T-helper 1 cell (primary cell): ENCODE results near the gene ZNF710.

Experiments used
- DNase-seq, 5 donors: peaks; one replicate each; pipeline ENCODE4 v3.0.0-alpha.2; 2012 to 2020

Gene ZNF710

DNA sequence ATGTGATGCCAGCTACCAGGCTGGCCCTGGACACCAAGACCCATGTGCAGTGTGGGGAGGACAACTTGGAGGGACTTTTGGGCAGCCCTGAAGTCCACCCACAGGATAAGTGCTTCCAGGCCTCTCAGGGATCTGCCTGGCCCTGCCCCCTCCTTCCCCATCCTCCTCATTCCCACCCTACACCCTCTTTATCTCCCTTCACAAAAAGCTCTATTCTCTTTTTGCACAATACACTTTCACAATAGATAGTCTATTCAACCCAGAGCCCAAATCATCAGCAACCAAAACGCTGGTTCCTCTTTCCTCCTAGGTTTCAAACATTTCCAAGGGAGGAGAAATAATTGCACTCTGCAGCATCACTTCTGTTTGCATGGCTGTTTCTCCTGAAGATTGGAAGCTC lies 7.8 kb upstream of the ZNF710 start:
- DNase-seq: no peak

DNA sequence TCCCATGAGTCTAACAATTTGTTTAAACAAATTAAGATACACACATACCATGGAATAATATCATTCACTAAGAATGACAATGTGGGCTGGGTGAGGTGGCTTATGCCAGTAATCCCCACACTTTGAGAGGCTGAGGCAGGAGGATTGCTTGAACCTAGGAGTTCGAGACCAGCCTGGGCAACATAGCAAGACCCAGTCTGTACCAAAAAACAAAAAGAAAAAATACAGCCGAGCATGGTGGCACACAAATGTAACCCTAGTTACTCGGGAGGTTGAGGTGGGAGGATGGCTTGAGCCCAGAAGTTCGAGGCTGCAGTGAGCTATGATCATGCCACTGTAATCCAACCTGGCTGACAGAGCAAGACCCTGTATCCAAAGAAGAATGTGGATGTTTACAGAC lies 4.0 kb upstream of the ZNF710 start:
- no peak for DNase-seq

DNA sequence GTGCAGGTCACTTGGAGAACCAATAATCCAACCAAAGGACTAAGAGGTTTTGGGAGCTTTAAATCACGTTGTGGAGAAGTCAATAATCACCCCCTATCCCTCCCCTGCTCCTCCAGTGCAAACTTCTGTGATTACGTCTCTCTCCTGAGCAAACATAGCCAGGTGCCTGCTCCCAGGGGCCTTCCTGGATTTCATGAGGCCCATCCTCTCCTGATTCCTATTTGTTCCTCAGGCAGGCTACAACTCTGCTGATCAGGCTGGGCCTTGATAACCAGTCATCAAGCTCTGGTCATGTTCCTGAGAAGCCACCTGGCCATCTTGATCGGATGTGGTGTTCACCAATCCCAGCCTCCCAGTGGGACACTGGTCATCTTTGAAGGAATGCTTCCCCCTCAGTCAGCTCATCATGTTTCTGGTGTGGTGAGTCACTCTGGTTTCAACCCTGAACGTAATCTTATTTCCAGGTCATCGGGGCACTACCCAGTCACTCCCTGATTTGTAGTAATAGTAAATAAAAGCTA lies 2.9 kb upstream of the ZNF710 start:
- no peak for DNase-seq

DNA sequence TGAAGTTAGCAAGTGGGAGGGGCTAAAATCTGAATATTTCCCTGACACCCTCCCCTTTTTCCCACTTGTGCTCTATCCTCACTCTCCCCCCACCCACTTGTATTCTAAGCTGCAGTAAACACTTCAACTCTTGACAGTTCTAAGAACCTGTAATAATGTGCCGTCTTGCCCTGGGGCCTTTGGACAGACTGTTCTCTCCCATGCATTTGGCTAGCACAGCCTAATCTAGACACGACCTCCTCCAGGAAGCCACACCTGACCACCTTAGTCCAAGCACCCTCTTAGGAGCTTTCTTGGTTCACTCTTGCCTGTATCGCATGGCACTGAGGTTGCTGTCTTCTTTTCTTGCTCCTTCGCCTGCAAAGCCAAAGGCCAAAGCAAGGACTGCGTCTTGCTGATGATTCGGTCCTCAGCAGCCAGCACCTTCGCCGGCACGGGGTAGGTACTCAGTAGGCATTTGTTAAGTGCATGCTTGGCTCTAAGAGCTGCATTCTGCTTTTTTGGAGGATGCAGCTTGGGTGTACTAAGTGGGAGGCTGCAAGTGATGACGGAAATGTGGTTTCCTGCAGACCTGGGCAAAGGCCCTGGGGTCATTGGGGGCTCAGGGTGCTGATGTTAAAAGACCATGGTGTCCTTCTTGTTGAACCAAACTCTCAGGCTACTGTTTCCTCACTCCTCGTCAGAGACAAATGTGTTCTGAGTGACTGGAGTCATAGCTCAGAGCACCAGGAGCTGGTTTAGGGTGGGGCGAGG lies 2.0 kb upstream of the ZNF710 start:
- no peak for DNase-seq

DNA sequence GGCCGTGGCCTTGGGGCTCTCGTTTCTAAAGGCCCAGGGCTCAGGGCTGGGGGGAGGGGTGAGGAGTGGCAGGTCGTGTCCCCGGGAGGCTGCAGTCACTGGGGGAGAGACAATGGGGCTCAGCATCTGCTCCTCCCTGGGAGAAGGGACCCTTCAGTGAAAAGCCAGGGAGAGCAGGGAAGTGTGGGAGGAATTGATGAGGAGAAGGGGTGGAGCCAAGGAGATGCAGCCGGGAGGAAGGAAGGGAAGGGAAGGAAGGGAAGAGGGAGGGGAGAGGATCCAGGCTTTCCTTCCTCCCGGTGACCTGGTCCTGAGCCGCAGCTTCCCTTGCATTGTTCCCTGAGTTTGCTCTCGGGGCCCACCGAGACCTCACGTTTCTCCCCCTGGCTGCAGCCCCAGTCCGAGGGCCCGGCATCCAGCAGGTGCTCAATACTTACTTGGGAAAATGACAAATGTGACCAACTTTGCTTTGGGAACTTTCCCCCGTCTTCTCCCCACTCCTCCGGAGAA lies 1.4 kb upstream of the ZNF710 start:
- no peak for DNase-seq

DNA sequence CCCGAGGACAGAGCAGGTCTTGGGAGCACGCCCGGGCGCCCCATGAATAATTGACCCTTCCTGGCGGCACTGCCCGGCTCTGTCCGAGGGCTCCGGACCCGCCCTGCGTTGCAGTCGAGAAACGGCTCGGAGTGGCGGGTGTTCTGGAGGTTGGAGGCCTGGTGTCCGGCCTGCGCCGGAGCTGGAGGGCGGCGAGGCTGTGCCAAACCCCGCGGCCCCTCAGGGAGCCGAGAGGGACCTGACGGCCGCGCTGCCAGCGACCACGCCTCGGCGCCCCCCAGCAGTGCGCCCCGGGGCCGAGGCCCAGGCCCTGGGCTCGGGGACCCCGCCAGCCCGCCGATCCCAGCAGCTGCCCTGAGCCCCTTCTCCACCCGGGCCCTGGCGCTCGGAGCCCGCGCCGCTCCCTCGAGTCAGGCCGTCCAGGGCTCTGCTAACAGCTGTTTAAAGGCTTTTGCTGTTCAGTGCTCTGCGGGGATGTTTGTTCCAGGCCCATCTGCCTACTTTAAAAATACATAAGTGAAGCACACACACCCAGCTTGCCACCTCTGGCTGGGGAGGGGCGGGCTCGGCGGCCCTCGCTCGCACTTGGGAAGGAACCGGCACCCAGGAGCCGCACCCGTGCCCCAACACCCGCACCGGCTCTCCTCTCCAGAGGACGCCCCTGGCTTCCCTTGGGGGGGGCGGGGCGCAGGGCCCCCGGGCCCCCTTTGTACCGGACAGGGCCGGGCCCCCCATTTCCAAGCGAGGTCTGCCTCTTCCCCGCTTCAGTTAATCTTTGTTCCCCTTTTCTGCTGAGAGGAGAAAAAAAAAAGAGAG lies 730 bp upstream of the ZNF710 start:
- DNase-seq: peak in 1 of 5 donors; percentile 11

DNA sequence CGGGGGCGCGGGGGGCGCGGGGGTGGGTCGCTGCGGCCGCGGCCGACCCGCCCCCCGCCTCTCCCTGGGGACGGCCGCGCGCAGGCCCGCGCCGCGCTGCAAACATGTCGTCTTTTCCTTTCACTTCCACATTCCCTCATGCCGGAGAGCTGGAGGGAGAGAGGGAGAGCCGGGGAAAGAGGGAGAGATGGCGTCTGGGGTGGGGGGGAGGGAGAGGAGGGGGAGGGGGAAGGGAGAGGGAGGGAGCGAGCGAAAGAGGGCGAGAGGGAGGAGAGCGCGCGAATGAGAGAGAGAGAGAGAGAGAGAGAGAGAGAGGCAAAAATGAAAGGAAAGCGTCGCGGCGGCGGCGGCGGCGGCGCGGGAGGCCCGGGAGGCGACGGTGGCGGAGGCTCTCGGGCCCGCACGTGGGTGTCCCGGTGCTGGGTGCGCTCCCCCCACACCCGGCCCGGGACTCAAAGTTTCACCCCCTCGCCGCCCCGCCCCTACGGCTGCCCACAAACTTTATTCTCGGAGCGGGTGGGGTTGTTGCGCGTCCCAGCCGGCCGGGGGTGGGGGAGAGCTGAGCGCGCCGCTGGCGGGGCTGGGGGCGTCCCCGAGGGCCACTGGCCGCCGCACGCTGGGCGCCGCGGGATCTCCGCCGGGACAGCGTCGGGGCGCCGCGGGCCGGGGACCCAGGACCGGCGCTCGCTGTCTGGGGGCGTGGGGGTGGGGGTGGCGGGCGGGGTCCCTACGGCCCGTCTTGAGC lies 731 bp downstream of the ZNF710 start:
- peak; percentile 45 to 70 (median 51) for DNase-seq

DNA sequence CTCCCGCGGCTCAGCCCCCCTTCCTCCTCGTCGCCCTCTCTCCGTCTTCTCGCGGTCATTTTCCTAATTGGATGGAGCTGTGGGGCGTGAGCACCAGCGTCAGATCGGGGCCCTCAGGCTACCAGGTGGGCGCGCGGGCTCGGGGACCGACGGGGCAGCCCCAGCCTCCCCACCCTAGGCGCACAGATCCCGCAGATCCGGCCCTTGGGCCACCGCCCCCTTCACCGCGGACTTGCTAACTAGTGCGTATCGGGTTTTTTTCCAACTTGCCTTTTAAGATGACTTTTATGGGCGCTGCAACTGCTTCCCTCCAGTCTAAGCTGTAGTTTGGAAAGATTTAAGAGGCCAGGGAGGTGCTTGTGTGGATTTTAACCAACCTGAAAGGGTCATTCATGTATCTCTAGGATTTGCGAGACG lies 1.3 kb downstream of the ZNF710 start:
- peak in 1 of 5 donors; percentile 16 for DNase-seq

DNA sequence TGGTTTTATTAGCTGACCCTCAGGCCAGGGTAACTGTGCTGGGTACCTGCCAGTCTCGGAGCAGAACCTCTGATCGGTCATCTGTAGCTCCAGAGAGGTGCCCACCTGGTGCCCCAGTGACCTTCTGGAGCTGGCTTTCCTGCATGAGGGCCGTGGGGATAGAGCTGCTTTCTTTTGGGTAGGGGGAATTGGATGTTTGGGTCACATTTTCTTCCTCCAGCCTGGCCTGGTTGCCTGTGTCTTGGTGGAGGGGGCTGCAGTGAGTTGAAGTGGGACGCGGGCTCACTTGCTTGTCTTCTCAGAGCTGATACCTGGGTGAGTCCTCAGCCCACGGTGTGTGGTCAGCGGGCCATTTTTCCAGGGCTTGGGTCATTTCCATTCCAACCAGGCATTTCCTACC lies 2.6 kb downstream of the ZNF710 start:
- no peak for DNase-seq

DNA sequence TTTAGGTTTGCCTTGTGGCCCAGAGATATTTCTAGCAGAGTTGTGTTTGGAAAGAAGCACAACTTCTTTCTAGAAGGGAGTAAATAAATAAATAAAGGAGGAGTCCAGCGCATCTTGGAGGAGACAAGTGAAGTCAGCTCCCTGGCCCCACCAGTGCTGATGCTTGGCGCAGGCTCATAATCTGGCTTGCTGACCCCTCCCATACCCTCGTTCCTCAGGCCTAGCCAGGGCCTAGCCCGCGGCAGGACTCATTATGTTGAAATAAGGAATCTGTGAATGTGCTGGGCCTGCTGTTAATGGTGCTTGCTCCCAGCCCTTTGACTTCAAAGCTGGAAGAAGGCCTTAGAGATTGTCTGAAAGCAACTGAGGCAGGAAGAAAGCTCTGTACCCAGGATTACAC lies 3.1 kb downstream of the ZNF710 start:
- no peak for DNase-seq

DNA sequence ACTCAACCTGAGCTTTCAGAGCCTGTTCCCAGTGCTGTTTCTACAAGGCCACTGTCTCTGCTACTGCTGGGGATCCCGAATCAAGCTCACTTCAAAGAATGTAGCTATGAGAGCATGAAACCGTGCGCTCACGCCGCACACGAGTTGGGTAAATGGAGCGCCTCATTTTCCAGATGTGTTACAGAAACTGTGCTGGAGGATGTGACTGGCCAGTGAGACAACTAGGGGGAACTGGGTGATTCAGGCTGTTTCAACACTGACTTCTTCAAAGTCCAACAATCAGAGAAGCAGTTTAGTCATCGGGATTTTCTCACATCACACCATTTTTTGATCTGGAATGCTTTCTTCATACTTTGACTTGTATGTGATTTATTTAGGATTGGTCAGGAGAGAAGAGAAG lies 3.5 kb downstream of the ZNF710 start:
- DNase-seq: no peak

DNA sequence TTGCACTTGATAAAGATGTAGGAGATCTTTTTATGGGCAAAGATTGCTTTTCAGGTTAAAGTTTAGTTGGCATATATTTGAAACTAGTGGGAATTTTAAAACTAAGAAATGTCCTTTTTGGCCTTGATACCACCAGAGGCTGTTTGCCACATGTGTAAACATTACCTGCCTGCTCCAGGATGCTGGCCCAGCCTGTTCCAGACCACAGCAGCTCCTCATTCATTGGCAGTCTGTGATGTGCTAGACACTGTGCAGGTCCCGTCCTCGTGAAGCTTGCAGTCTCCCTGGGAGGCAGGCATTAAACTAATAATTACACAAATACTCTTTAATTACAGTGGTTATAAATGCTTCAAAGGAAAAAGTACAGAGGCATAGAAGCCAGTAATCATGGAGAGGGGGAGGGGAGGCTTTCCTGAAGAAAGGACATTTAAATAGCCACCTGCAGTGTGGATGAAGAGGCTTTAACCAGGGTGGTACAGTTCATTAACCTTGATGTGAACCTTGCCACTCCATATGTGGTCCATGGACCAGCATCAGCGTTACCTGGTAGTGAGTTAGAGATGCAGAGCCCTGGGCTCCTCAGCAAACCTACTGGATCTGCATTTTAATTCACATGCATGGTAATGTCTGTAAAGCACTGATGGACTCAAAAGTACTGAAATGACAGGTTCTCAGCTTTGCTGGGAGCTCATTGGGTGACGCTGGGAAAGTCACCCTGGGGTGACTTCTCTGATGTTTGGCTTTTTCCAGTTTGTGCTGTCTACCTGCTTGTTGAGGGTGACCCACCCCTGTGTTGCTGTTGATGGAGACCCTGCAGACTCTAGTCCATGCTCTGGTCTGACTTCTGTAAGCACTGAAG lies 5.3 kb downstream of the ZNF710 start:
- peak in 1 of 5 donors; percentile 18 for DNase-seq

DNA sequence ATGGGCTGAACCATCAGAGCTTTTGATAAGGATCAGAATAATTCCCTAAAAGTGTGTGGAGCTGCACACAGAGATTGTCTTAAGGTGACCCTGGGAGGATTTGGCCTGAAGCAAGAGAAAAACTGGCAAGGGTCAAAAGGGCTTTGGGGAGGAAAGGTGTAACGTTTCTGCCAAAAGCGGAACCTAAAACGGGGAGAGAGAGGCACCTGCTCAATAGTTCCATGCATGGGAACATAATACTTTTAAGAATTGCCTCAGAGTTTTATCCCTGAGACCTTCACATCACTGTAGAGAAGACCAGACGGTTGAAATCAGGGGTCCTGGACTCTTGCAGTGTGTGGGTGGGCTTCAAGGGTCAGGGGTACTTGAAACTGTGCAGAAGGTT lies 5.9 kb downstream of the ZNF710 start:
- DNase-seq: no peak

DNA sequence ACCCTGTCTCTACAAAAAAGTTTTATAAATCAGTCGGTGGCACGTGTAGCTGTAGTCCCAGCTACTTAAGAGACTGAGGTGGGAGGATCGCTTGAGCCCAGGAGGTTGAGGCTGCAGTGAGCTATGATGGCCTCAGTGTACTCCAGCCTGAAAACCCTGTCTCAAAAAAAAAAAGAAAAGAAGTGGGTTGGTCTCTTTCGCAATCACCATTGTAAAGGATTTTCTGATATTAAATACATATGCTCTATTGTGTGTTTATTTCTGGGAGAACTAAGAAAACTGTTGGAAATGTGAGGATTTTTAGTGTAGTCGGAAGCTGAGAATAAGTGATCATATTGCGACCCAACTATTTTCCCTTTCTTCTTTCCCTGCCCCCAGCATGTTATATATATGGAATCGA lies 7.5 kb downstream of the ZNF710 start:
- no peak for DNase-seq

DNA sequence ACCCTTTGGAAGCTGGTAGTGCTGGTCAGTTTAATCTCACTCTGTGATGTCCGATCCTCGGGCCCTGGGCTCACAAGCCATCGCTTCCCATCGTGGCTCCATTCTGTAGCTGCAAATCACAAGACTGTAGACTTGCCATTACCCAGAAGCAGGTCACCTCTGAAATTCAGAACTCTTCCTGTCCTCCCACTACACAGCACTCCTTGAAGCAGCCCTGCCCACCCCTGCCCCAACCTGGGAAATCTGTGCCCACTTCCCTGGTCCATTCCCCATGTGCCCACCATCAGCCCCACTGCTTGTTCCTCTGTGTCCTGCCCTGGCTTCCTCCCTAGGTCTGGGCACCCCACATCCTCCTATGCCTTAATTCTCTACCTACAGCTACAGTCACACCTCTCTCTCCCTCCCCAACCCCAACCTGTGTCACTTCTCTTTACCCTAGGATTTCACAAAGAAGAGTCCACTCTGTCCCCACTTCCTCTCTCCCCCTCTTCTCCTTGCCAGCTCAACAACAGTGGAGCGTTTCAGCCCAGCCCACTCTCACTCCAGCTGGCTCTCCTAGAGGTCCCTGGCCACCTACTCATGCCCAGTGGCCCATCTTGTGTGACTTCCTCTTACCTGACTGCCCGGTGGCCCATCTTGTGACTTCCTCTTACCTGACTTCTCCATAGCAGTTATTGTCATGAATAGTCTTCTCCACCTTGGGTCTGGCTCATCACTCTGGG lies 8.3 kb downstream of the ZNF710 start:
- DNase-seq: no peak

DNA sequence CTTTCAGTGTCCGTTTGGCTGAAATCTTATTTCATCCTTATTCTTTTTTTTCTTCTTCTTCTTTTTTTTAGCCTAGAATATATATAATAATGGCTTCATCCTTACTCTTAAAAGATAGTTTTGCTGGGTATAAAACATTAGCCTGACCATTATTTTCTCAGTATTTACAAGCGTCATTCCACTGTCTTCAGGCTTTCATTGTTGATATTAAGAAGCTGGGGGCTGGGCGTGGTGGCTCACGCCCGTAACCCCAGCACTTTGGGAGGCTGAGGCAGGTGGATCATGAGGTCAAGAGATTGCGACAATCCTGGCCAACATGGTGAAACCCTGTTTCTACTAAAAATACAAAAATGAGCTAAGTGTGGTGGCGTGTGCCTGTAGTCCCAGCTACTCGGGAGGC lies 10.6 kb downstream of the ZNF710 start:
- DNase-seq: no peak

DNA sequence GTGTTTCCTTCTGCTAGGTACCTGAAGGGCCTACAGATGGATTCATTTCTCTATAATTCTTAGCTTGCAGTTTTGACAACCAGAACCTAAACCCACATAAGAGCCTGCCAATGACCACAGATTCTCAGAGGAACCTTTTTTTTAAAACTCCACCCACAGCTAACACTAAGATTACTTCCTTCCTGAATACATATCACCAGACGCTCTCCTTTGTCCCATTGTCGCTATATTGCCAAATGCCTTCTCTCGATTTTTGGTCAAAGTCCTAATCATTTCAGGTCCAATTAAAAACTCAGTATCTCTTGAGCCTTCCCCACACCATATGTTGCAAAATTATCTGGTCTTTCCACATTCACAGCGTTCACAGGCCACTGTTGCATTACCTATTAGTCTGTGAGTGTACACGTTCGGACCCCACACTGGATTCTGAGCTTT lies 12.4 kb downstream of the ZNF710 start:
- peak in 3 of 5 donors; percentile 25 to 70 (median 50) for DNase-seq

DNA sequence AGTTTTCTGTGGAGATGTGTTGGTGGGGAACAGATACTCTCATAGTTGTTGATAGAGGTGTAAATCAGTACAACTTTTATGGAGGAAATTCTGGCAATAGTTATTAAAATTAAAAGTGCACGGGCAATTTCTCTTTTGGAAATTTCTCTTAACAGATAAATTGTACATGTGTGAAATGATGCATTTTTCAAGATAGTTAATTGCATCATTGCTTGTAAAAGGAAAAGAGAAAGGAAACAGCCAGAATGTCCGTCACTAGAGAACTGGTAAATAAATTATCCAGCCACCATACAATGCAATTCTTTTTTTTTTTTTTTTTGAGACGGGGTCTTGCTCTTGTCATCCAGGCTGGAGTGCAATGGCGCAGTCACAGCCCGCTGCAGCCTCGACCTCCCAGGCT lies 14.2 kb downstream of the ZNF710 start:
- DNase-seq: no peak

DNA sequence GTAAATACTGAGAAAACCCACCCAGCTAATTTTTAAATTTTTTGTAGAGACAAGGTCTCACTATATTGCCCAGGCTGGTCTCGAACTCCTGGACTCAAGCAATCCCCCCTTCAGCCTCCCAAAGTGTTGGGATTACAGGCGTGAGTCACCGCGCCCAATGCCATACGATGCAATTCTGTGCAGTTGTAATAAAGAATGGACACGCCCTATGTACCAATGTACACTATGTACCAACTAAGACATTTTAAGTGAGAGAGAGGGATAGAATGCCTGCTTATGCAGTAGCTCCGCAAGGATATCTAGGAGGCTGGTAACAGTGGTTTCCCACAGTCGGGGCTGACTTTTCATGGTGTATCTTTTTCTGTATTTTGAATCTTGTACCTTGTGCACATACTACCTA lies 14.6 kb downstream of the ZNF710 start:
- no peak for DNase-seq

DNA sequence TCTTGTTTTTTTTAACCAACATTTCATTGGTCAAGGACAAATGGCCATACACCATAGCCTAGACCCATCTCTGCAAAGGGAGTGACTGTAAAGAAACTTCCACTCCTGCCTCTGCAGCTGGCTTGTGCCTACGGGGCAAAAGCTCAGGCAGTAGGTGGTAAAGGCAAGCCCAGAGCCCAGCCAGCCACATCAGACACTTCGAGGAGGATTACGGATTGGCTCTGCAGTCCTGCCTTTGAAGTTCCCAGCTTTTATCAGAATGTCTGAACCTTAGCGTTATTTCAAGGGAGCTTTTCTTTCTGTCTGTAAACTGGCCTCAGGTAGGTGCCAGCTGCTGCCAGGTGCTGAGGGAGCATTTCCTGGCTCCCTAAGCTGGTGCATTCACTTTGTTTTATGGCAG lies 15.6 kb downstream of the ZNF710 start:
- DNase-seq: no peak

DNA sequence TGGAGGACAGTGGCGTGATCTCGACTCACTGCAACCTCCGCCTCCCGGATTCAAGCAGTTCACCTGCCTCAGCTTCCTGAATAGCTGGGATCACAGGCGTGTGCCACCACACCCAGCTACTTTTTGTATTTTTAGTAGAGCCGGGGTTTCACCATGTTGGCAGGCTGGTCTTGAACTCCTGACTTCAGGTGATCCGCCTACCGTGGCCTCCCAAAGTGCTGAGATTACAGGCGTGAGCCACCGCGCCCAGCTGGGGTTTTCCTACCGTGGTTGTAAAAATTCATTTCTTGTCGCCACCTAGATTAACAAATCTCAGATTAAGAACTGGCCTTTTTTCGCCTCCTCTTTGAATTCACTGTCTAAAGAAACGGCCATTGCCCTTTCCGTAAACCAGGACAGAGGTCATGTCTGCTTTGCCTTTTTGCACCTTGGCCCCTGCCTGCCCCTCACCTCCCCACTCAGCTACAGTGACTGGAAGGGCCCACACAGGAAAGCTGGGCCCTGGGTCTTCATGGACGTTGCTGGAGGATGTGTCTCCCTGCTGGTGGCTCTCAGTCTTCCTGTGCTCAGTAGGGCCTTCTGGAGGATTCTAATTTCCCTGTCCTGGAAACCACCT lies 17.2 kb downstream of the ZNF710 start:
- DNase-seq: no peak
